Activated CD8-positive, alpha-beta memory T cell treated with anti-CD3 and anti-CD28 coated beads, Interleukin-2, amount 50 U/mL, for 48 hours (primary cell): ENCODE data around the gene AFAP1L2.

Source experiments
- DNase-seq: peaks from one replicate; pipeline ENCODE4 v3.0.0-alpha.2; 2020

Gene AFAP1L2

DNA sequence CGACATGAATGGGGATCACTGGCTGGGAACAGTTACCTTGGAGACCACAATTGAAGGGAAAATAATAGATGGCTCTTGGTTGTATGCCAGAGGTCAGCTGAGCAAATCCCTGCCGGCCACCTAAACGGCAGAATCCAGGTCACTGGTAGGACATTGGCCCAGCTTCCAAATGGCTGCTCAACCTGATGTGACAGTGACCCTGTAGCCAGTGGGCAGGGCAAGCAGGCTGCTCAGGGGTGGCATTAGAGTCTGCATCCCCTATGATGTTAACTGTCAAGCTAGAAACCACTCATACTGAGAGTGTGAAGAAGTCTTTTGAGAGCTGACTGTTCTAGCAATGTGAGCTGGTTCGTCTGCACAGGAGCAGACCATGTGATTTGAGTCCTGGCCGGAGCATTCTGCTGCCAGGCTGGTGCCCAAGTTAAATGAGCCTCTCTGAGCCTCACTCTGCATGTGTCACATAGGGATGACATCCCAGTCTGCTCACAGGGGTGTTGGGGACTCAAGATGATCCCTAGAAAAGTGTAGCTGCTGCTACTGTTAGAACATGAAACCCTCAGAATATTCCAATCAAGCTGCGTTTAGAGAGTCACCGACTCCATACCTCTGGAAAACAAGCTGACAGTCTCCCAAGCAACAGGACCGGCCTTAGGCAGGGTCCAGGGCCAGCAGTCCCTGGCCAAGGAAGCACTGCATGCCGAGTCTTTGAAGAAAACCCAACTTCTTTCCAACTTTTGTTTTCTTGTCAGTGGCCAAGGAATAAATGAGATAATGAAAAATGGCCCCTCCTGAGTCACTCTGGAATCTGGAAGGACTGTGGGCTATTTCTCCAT, 95.6 kb downstream of the AFAP1L2 start:
- no peak for DNase-seq

- no peak for DNase-seq
These were observed 96.6 kb downstream of the AFAP1L2 start for GRCh38 chr10:114307731-114308130.

DNA sequence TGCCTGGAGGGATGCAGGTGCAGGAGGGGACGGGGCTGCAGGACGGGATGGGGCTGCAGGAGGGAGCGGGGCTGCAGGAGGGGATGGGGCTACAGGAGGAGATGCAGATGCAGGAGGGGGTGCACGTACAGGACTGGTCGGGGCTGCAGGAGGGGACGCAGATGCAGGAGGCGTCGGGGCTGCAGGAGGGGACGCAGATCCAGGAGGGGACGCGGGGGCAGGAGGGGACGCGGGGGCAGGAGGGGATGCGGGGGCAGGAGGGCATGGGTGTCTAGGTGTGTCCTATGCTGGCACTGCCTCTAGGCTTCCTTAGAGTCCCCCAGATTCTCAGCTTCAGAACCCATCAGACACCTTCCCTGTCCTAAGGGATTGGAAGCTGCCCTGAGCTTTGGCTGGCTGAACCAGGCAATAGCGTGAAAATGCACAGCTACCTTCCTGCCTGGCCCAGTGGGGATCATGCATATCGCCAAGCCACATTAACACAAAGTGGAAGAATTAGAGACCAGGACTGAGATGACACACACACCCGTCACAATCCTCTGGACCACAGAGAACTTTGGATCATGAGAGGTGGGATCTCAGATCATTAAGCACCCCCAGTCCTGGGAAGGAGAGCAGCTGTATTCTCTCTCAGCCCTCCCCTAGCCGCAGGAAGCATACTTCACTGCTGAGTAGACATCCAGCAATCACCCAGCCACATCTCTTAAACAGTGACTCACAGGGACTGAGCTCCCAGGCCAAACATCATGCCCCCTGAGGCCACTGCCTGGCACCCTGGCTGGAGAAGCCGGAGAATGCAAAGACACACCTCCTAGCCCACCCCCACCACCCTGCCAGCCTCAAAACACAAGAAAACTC, 98.0 kb downstream of the AFAP1L2 start:
- no peak for DNase-seq

GRCh38 chr10:114305521-114305925, 98.8 kb downstream of the AFAP1L2 start:
- DNase-seq, result no peak

DNA sequence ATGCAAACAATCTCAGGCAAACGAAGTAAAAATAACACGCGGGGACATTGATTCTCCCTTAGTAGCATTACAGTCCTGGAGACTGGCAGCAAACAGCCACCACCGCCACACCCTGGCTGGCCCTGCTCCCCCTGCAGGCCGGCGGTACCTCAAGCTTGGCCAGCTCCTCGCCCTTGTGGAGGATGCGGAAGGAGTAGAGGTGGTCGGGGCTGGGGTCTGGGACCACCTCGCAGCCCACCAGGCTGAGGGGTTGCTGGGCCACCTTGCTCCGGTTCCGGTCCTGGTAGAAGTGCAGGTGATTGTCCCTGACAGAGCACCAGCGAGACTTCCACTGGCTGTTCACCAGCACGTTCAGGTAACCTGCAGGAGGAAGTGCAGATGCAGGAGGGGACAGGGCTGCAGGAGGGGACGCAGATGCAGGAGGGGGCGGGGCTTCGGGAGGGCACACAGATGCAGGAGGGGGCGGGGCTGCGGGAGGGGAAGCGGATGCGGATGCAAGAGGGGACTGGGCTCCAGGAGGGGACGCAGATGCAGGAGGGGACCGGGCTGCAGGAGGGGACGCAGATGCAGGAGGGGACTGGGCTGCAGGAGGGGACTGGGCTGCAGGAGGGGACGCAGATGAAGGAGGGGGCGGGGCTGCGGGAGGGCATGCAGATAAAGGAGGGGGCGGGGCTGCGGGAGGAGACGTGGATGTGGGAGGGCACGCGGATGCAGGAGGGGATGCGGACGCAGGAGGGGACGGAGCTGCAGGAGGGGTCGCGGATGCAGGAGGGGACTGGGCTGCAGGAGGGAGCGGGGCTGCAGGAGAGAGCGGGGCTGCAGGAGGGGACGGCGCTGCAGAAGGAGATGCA, 99.5 kb downstream of the AFAP1L2 start:
- DNase-seq, result peak; percentile 82

- DNase-seq, result peak; percentile 81
These were observed 100.2 kb downstream of the AFAP1L2 start for GRCh38 chr10:114304017-114304570.

DNA sequence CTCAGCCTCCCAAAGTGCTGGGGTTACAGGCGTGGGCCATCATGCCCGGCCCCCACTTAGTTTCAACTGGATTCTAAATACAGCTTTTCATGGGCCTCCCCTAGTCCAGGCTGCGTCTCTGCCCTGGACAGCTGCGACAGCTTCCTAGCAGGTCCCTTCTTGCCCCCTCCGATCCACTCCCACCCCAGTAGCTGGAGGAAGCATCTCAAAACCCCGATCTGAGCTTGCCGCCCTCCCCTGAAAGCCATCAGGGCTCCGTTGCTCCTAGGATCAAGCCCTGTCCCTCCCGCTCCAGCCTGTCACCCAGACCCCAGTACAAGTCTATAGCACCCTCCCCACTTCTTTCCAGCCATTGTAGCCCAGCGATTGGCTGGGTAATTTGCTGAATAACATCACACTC, 100.7 kb downstream of the AFAP1L2 start:
- DNase-seq, result no peak

GRCh38 chr10:114301951-114302710, 102.2 kb downstream of the AFAP1L2 start:
- DNase-seq, result no peak

DNA sequence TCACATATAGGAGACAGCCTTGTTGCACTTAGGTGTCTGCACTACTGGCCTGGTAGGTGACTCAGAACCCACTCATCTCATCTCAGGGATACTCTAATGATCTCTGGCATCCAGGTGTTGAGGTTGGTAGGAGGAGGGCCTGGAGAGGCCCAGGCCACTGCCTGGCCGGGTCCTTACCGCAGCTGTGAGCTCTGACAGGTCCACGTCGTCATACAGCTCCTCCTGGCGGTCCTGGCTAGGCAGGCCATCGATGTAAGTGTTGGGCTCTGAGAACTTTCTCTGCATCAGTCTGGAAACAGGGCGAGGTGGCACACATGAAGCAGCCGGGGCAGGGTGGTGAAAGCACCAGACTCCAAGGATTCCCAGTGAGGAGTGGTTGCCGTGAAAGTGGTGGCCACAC, 103.1 kb downstream of the AFAP1L2 start:
- DNase-seq, result no peak

DNA sequence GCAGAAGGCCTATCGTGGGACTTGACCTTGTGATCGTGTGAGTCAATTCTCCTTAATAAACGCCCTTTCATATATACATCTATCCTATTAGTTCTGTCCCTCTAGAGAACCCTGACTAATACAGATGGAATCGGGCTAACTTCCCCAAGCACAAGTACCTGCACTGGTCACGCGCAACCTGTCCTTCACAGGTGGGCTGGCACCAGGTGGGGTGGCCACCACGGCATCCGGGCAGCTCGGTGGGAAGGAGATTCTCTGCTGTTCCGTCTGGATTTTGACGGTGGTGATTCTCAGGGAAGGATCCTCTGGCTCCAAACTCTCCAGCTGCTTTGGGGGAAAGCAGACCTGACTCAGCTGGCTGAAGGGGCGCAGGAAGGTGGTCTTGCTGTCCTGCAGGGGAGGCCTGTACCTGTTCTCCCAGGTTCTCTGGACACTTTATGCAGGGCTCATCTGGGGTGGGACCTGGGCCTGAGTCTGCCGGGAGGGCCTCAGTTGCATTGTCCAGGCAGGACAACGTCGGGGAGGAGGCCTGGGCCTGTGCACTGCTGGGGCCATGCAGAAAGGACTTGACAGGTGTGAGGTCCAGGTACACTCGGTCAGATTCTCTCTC, 104.2 kb downstream of the AFAP1L2 start:
- DNase-seq, result no peak

DNA sequence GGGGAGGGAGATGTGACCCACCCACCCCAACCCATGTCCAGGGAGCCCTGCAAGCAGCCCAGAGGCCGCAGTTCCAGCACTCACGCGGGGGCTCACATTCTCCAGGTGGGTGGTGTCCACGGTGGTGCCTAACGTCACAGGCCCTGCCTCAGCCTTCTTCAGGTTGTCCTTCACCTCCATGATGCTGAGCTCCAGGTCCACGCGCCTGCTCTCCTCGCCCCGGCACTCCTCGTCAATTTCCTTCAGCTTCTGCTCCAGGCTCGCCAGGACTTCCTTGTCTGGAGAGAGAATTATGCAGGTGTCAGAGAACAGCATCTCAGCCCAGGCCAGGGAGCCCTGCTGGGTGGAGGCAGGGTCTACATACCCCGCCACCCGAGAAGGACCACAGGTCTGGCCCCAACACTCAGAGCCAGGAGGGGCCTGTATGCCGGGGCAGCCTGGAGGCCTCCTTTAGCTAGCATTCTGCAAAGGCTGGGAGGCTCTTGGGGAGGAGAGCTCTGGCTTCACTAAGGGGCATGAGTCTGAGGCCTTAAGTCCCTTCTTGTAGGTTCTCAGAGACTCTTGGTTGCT, 107.1 kb downstream of the AFAP1L2 start:
- DNase-seq, result no peak

DNA sequence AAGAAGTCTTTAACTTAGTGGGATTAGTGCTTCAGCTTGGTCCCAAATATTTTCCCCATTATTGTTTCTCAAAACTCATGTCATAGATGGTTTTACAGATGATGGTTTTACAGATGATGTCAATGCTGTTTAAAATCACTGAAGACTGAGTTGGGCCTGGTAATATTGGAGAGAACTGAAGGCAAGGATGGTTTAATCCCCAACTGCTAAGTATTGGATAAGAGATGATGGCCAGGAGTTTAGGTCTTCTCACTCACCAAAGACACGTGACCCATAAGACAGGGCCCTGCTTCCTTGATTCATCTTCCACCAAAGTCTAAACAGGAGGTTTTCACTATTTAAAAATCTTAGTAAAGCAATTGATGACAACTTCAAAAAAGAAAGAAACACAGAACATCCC, 108.9 kb downstream of the AFAP1L2 start:
- no peak for DNase-seq

GRCh38 chr10:114294549-114294948, 109.8 kb downstream of the AFAP1L2 start:
- no peak for DNase-seq

DNA sequence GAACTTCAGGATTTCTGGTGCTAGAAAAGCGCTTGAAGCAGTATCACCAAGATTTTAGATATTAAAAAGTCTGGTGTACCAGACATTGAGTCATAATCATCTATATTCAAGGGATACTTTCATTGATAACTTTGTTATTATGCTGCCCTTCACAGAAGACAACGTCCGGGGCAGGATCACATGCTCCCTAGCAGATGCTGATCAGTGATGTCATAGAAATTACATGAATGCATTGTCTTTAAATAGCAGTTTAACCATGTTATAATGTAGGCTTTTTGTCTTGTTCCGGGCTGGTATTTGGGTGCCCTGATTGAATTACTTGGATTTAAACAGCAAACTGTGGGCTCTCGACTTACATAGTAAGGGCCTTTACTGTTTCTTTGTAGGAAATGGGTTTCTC, 111.2 kb downstream of the AFAP1L2 start:
- no peak for DNase-seq

DNA sequence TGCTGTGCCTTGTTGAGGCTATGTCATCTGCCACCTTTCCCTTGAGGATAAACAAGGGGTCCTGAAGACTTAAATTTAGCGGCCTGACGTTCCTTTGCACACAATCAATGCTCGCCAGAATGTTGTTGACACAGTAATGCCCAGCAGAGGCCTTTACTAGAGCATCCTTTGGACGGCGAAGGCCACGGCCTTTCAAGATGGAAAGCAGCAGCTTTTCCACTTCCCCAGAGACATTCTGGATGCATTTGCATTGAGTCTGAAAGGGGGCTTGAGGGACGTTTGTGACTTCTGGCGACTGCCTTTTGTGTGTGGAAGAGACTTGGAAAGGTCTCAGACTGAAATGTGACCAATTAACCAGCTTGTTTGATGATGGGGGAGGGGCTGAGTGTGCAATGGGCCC, 112.8 kb downstream of the AFAP1L2 start:
- no peak for DNase-seq

DNA sequence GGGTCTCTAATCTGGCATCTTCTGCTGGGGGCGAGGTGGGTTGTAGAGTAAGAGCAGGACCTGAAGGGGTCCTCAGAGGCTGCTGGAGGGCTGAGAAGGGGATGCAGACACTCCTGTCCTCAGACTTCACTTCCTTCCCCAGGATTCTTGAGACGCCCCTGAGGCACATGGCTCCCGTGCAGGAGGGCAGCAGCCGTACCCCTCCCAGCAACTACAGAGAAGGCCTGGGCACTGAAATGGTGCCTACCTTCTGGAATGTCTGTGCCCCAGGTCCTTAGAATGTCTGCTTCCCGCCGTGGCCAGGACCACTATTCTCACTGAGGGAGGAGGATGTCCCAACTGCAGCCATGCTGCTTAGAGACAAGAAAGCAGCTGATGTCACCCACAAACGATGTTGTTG, 113.2 kb downstream of the AFAP1L2 start:
- DNase-seq, result no peak

DNA sequence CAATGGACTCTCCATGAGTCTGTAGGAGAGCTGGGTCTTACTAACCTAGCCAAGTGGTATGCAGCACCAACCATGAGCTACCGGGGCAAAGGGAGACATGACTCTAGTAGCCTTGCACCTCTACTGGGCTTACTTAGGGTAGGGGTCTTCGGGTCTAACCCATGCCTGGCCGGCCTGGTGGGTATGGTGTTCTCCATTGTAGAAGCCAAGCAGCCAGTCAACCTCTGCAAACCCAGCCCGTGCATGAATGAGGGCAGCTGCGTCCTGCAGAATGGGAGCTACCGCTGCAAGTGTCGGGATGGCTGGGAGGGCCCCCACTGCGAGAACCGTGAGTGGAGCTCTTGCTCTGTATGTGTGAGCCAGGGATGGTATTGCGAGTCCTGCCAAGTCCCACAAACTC, 114.3 kb downstream of the AFAP1L2 start:
- no peak for DNase-seq

DNA sequence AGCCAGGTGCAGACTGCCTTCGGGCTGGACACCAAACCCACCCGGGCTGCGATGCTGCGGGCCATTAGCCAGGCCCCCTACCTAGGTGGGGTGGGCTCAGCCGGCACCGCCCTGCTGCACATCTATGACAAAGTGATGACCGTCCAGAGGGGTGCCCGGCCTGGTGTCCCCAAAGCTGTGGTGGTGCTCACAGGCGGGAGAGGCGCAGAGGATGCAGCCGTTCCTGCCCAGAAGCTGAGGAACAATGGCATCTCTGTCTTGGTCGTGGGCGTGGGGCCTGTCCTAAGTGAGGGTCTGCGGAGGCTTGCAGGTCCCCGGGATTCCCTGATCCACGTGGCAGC, 115.2 kb downstream of the AFAP1L2 start:
- DNase-seq, result no peak

- no peak for DNase-seq
These were observed 115.7 kb downstream of the AFAP1L2 start for GRCh38 chr10:114288424-114289095.

GRCh38 chr10:114286921-114287320, 117.4 kb downstream of the AFAP1L2 start:
- no peak for DNase-seq

DNA sequence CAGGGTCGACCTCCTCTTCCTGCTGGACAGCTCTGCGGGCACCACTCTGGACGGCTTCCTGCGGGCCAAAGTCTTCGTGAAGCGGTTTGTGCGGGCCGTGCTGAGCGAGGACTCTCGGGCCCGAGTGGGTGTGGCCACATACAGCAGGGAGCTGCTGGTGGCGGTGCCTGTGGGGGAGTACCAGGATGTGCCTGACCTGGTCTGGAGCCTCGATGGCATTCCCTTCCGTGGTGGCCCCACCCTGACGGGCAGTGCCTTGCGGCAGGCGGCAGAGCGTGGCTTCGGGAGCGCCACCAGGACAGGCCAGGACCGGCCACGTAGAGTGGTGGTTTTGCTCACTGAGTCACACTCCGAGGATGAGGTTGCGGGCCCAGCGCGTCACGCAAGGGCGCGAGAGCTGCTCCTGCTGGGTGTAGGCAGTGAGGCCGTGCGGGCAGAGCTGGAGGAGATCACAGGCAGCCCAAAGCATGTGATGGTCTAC, 118.3 kb downstream of the AFAP1L2 start:
- DNase-seq, result no peak
